ENCODE results near the gene P2RX5.

P2RX5 gene

DNA sequence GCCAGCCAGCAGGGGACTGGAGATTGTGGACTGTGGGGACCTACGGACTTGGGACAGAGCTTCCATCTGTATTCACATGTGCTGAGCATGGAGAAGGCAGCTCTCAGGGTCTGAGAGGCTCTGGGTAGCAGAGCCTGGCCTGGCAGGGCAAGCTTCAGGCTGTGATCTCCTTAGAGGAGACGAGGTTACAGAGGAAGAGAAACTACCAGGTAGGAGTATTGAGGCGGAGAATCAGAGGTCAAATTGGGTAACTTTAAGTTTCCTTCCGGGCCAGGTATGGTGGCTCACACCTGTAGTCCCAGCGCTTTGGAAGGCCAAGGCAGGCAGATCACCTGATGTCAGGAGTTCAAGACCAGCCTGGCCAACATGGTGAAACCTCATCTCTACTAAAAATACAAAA, 50.6 kb downstream of the P2RX5 start:
- no peaks in the 10 kb centered on the region for H3K27me3 ChIP-seq (ENCODE audit: control insufficient read depth, insufficient read depth, low read length)
- H3K4me3 ChIP-seq (ENCODE audit: low read length), result no peak overlapping the region
- no peaks in the 10 kb centered on the region for H3K9me3 ChIP-seq (replicated peaks; ENCODE audit: low read length)
- H3K36me3 ChIP-seq (ENCODE audit: insufficient read depth, low read length), result peaks cover 4% of the 10 kb centered on the region
- H3K9ac ChIP-seq (ENCODE audit: low read depth, low read length), result no peak overlapping the region
- no peak overlapping the region for H3K4me2 ChIP-seq (ENCODE audit: low read length)
- H3K4me1 ChIP-seq (ENCODE audit: control insufficient read depth, insufficient read depth, low read length), result no peaks in the 10 kb centered on the region

DNA sequence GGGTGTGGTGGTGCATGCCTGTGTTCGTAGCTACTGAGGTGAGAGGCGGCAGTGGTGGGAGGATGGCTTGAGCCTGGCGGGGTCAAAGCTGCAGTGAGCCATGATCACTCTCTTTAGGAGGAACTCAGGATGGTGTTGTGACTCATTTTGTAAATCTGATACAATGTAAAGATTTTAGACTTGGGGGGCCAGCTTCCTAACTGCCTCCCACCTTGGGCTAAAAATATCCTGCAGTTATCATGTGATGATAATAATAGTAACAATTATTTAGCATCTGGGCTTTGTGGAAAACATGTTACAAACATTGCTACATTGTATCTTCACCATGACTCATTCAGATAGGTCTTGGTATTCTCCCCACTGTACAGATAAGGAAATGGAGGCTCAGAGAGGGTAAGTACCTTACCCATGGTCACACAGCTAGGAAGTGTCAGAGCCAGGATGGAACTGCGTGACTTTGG, 52.0 kb downstream of the P2RX5 start:
- H3K4me2 ChIP-seq (ENCODE audit: low read length), result no peak overlapping the region

DNA sequence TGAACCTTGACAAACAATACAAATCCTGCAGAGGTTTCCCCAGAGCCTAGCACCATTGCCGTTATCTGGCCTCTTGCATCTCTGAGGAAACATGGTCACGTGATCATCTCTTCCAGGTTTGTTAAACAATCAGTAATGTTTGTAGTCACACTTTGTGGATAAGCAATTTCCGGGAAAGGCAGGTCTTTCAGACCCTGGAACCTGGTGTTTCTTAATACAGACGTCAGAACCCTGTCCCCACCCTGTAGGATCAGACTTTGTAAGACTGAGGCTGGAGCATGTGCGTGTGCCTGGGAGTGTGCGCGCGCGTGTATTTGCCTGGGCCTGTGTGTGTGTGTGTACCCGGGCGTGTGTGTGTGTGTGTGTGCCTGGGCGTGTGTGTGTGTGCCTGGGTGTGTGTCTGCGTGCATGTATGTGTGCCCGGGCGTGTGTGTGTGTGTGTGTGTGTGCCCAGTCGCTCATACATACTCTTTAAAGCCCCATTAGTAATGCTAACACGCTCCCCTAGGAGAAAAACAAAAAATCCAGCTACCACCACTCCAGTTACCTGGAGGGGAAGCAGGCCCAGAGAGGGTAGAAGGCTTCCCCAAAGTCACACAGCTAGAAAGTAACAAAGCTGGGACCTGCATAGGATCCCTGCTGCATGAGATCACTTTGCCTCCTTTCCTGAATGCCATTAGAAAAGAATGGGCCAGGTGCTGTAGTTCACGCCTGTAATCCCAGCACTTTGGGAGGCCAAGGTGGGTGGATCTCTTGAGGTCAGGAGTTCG, 54.1 kb downstream of the P2RX5 start:
- Histone ChIP-seq H3K4me3 (ENCODE audit: low read length) (no peak overlapping the region), H3K4me1 (ENCODE audit: control insufficient read depth, insufficient read depth, low read length) (peaks cover 9% of the 10 kb centered on the region), H3K9ac (ENCODE audit: low read depth, low read length) (no peak overlapping the region), H3K36me3 (ENCODE audit: insufficient read depth, low read length) (peaks cover 7% of the 10 kb centered on the region), H3K9me3 (replicated peaks; ENCODE audit: low read length) (no peaks in the 10 kb centered on the region), H3K4me2 (ENCODE audit: low read length) (no peak overlapping the region), H3K27me3 (ENCODE audit: control insufficient read depth, insufficient read depth, low read length) (no peaks in the 10 kb centered on the region)

More for the DNA sequence above, 52.0 kb downstream of the P2RX5 start:
- Histone ChIP-seq H3K36me3 (ENCODE audit: insufficient read depth, low read length) (peaks cover 4% of the 10 kb centered on the region), H3K4me3 (ENCODE audit: low read length) (no peak overlapping the region), H3K9ac (ENCODE audit: low read depth, low read length) (no peak overlapping the region), H3K9me3 (replicated peaks; ENCODE audit: low read length) (no peaks in the 10 kb centered on the region), H3K27me3 (ENCODE audit: control insufficient read depth, insufficient read depth, low read length) (no peaks in the 10 kb centered on the region), H3K4me1 (ENCODE audit: control insufficient read depth, insufficient read depth, low read length) (no peaks in the 10 kb centered on the region)

DNA sequence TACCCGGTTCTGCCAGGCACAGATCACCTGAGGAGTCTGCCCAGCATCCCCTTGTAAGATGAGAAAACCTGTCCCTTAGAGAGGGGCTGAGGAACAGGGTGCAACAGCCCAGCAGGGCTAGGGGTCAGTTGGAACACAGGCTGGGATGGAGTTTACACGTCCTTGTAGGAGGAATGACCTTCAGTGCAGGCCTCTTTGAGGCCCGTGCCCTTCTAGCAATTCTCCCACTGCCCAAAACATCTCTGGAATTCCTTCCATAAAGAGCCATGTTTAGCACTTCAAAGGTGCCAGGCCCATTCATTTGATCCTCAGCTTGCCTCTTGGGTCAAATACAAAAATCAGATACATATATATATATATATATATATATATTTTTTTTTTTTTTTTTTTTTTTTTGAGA, 54.9 kb downstream of the P2RX5 start:
- Histone ChIP-seq H3K27me3 (ENCODE audit: control insufficient read depth, insufficient read depth, low read length) (no peaks in the 10 kb centered on the region), H3K36me3 (ENCODE audit: insufficient read depth, low read length) (peaks cover 7% of the 10 kb centered on the region), H3K4me1 (ENCODE audit: control insufficient read depth, insufficient read depth, low read length) (peaks cover 9% of the 10 kb centered on the region)

DNA sequence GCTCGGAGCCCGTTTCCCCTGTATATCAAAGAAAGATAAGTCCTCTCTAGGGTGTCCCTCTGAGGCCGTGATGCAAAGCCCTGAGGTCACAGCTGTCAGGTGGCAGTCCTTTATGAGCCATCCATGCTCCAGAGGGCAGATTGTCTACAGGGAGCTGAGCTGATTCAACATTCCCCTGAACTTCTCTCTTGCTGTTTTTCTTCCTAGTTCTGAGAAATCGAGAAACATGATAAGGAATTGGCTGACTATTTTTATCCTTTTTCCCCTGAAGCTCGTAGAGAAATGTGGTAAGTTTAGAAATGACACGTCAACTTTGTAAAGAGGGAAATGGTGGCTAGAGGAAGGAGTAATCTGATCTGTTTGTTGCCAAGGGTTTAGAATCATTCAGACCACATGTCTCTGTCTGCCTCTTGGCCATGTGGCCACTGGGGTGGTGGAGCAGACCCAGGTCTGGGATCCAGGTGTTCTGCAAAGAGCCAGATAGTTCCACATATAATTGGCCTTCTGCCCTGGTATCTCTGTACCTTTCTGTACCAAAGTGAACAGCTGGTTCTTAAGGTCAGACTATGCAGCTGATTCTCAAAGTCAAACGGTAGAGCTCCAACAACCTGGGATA, 55.9 kb downstream of the P2RX5 start:
- Histone ChIP-seq H3K9me3 (replicated peaks; ENCODE audit: low read length) (no peaks in the 10 kb centered on the region), H3K9ac (ENCODE audit: low read depth, low read length) (no peak overlapping the region), H3K27me3 (ENCODE audit: control insufficient read depth, insufficient read depth, low read length) (no peaks in the 10 kb centered on the region), H3K4me2 (ENCODE audit: low read length) (no peak overlapping the region), H3K36me3 (ENCODE audit: insufficient read depth, low read length) (peaks cover 7% of the 10 kb centered on the region), H3K4me3 (ENCODE audit: low read length) (no peak overlapping the region), H3K4me1 (ENCODE audit: control insufficient read depth, insufficient read depth, low read length) (peaks cover 14% of the 10 kb centered on the region)

More for the DNA sequence above, 54.9 kb downstream of the P2RX5 start:
- Histone ChIP-seq H3K4me2 (ENCODE audit: low read length) (no peak overlapping the region), H3K9me3 (replicated peaks; ENCODE audit: low read length) (no peaks in the 10 kb centered on the region), H3K4me3 (ENCODE audit: low read length) (no peak overlapping the region), H3K9ac (ENCODE audit: low read depth, low read length) (no peak overlapping the region)

DNA sequence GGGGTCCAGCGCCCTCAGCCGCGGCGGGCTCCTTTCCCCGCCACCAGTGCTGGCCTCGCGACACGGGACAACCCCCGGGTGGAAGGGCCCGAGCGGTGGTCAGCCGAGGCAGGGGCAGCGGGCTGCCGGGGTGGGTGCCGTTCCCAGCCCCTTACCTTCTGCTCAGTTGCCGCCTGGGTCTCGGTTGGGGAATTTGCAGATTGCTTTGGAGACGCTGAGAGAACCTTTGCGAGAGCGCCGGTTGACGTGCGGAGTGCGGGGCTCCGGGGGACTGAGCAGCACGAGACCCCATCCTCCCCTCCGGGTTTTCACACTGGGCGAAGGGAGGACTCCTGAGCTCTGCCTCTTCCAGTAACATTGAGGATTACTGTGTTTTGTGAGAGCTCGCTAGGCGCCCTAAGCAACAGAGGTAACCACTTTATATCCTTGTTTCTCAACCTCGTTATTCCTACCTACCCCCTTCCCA, 59.0 kb downstream of the P2RX5 start:
- H3K36me3 ChIP-seq (ENCODE audit: insufficient read depth, low read length), result peaks cover 7% of the 10 kb centered on the region
- H3K27me3 ChIP-seq (ENCODE audit: control insufficient read depth, insufficient read depth, low read length), result no peaks in the 10 kb centered on the region
- H3K4me1 ChIP-seq (ENCODE audit: control insufficient read depth, insufficient read depth, low read length), result peaks cover 22% of the 10 kb centered on the region
- peak overlapping the region; percentile 98 for H3K4me2 ChIP-seq (ENCODE audit: low read length)
- peak overlapping the region; percentile 97 for H3K4me3 ChIP-seq (ENCODE audit: low read length)
- H3K9me3 ChIP-seq (replicated peaks; ENCODE audit: low read length), result no peaks in the 10 kb centered on the region
- peak overlapping the region; percentile 95 for H3K9ac ChIP-seq (ENCODE audit: low read depth, low read length)

DNA sequence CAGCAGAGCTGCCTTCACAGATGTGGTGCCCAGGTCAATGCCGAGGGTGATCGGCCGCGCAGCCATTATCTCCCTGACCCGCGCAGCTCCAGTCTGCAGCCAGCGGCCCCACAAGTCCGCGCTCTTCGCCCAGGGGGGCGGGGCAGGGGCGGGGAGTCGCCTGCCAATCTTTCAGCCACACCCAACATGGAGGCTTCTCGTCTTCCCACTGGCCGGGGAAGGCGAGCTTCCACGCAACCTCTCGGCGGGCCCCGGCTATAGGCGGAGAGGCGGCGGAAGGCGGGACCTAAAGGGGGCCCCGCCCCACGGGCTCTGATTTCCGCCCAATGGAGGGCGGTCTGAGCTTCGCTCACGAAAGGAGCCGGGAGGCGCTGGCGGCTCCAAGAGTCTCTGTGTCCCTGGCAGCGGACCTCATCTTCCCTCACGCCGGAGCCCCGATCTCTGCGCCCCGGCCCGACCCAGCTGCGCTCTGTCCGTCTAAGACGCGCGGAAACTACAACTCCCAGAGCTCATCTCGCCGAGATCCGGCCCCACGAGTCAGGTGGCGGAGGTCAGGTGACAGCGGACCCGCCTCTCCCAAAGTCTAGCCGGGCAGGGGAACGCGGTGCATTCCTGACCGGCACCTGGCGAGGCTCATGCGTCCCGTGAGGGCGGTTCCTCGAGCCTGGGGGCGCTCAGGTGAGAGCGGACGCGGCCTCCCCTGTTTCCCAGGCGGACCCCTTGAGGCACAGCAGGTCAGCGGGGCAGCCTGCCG, 59.6 kb downstream of the P2RX5 start, which contains the start of the genes CTNS and SHPK:
Gene CTNS, plus strand, starts transcription at position 607 of the 754 bp plus-strand sequence. CDS start 3,447 bp downstream, outside the sequence.
Gene SHPK, minus strand, starts transcription at position 97 of the 754 bp plus-strand sequence. Its CDS starts 31 bp downstream, at position 66.
- peak within 1 kb of the TSS; percentile 95 for H3K9ac ChIP-seq (ENCODE audit: low read depth, low read length)
- peaks cover 22% of the 10 kb centered on the region for H3K4me1 ChIP-seq (ENCODE audit: control insufficient read depth, insufficient read depth, low read length)
- peak within 1 kb of the TSS; percentile 97 for H3K4me3 ChIP-seq (ENCODE audit: low read length)
- peak within 1 kb of the TSS; percentile 99 for H3K4me2 ChIP-seq (ENCODE audit: low read length)
- no peaks in the 10 kb centered on the region for H3K9me3 ChIP-seq (replicated peaks; ENCODE audit: low read length)
- no peaks in the 10 kb centered on the region for H3K27me3 ChIP-seq (ENCODE audit: control insufficient read depth, insufficient read depth, low read length)
- H3K36me3 ChIP-seq (ENCODE audit: insufficient read depth, low read length), result peaks cover 7% of the 10 kb centered on the region

DNA sequence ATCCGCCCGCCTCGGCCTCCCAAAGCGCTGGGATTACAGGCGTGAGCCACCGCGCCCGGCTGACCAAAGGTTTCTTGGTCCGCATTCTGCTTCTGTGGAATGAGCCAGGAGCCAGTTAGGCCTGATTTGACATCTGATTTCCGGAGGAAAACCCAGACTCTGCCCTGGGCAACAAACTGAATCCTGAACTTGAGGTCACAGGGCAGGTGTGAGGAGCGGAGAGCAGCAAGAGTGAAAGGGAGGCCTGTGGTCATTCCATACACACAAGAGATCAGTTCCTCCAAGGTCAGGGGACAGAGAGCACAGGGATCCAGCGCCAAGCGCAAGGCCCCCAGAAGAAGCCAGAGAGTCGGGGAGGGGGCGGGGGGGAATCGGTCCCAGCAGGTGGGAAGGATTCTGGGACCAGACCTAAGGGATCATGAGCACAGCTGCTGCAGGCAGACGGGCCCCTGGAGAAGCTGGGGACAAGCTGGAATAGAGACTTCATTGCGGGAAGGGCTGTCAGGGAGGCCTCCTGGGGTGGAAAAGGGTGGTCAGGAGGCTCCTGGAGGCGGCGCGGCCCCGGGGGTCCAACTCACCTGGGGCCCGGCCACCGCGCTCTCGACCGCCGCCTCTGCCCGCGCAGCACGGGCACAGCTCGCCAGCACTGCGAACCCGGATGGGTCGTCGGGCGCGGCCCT, 60.3 kb downstream of the P2RX5 start:
- Histone ChIP-seq H3K36me3 (ENCODE audit: insufficient read depth, low read length) (peaks cover 3% of the 10 kb centered on the region), H3K4me3 (ENCODE audit: low read length) (peak overlapping the region; percentile 97), H3K9me3 (replicated peaks; ENCODE audit: low read length) (no peaks in the 10 kb centered on the region), H3K4me2 (ENCODE audit: low read length) (peak overlapping the region; percentile 99), H3K9ac (ENCODE audit: low read depth, low read length) (peak overlapping the region; percentile 95), H3K4me1 (ENCODE audit: control insufficient read depth, insufficient read depth, low read length) (peaks cover 22% of the 10 kb centered on the region), H3K27me3 (ENCODE audit: control insufficient read depth, insufficient read depth, low read length) (no peaks in the 10 kb centered on the region)

DNA sequence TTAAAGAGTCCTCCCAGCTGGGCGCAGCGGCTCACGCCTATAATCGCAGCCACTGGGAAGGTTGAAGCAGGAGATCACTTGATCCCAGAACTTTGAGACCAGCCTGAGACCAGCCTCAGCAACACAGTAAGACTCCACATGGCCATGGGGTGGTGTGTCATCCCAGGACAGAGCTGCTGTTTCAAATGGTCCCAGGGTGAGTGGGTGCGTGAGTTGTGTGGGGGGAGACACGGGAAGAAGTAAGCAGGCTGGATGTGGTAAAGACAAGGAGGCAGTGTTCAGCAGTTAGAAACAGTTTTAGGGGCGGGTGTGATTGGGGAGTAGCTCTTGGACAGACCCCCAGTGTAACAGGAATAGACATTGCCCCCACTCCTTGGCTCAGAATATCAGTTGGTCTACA, 63.7 kb downstream of the P2RX5 start:
- H3K9me3 ChIP-seq (replicated peaks; ENCODE audit: low read length), result no peaks in the 10 kb centered on the region
- no peaks in the 10 kb centered on the region for H3K27me3 ChIP-seq (ENCODE audit: control insufficient read depth, insufficient read depth, low read length)
- H3K4me2 ChIP-seq (ENCODE audit: low read length), result no peak overlapping the region
- peaks cover 13% of the 10 kb centered on the region for H3K36me3 ChIP-seq (ENCODE audit: insufficient read depth, low read length)
- no peak overlapping the region for H3K9ac ChIP-seq (ENCODE audit: low read depth, low read length)
- no peak overlapping the region for H3K4me3 ChIP-seq (ENCODE audit: low read length)
- peaks cover 16% of the 10 kb centered on the region for H3K4me1 ChIP-seq (ENCODE audit: control insufficient read depth, insufficient read depth, low read length)

DNA sequence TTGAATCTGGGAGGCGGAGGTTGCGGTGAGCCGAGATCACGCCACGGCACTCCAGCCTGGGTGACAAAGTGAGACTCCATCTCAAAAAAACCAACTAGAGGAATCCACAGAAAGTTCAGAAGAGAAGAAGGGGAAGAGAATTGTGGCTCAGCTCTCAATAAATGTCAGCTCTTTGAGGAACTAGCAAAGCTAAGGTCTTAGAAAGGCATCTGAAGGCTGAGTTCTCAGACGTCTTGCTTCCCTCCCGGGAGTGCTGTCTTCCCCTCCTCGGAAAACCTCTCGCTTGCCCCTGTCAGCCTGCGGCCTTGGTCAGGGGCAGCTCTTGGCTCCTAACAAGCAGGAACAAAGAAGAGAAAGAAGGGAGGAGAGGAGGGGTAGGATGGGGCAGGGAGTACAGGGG, 65.2 kb downstream of the P2RX5 start:
- no peak overlapping the region for H3K4me2 ChIP-seq (ENCODE audit: low read length)
- peaks cover 17% of the 10 kb centered on the region for H3K36me3 ChIP-seq (ENCODE audit: insufficient read depth, low read length)
- no peaks in the 10 kb centered on the region for H3K9me3 ChIP-seq (replicated peaks; ENCODE audit: low read length)
- H3K4me1 ChIP-seq (ENCODE audit: control insufficient read depth, insufficient read depth, low read length), result peaks cover 13% of the 10 kb centered on the region
- no peak overlapping the region for H3K4me3 ChIP-seq (ENCODE audit: low read length)
- H3K9ac ChIP-seq (ENCODE audit: low read depth, low read length), result no peak overlapping the region
- no peaks in the 10 kb centered on the region for H3K27me3 ChIP-seq (ENCODE audit: control insufficient read depth, insufficient read depth, low read length)

DNA sequence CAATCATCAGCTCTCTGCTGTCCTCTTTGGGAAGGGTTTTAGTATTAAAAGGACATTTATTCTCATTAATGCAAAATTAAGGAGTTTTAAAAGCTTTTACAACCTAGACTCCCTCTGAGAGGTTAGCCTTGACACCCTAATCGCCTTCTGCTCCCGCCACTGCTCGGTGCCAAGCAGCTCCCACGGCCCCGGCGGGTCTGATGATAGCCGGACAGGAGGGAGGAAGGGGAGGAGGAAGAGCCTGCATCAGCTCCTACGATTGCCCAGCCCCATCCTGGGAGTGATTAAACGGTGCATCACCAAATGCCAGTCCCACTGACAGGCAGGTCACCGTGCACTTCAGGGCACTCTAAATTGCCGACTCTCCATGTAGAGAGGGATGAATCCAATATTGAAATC, 68.2 kb downstream of the P2RX5 start:
- Histone ChIP-seq H3K4me1 (ENCODE audit: control insufficient read depth, insufficient read depth, low read length) (no peaks in the 10 kb centered on the region), H3K36me3 (ENCODE audit: insufficient read depth, low read length) (peaks cover 35% of the 10 kb centered on the region), H3K9ac (ENCODE audit: low read depth, low read length) (no peak overlapping the region), H3K9me3 (replicated peaks; ENCODE audit: low read length) (no peaks in the 10 kb centered on the region), H3K27me3 (ENCODE audit: control insufficient read depth, insufficient read depth, low read length) (no peaks in the 10 kb centered on the region), H3K4me3 (ENCODE audit: low read length) (no peak overlapping the region), H3K4me2 (ENCODE audit: low read length) (no peak overlapping the region)
